A549 (cell line): ENCODE data around the gene TTC31.

Source experiments
- CHD2 ChIP-seq: fragments of 150-350 bp; IDR thresholded peaks from 2 replicates; pipeline ENCODE4 v1.6.1; 2014; ENCODE audit warnings: low read length; ENCODE audit not compliant: partially characterized antibody
- CTCF ChIP-seq: fragments of >200 bp; sonication (Bioruptor Twin); formaldehyde crosslinking; IDR thresholded peaks from 3 replicates; pipeline ENCODE4 v1.5.1; 2016
- EHMT2 ChIP-seq: fragments of 200-600 bp; sonication (generic); IDR thresholded peaks from 2 replicates; pipeline ENCODE4 v1.6.1; 2016; ENCODE audit warnings: antibody characterized with exemption, low read depth, mild to moderate bottlenecking, moderate library complexity
- HDAC2 ChIP-seq: fragments of 200-600 bp; sonication (generic); IDR thresholded peaks from 2 replicates; pipeline ENCODE4 v1.6.1; 2016
- HOXA7 ChIP-seq: fragments of 250-450 bp; sonication (Bioruptor Pico); IDR thresholded peaks from 2 replicates; pipeline ENCODE4 v1.5.0; 2020; ENCODE audit warnings: mild to moderate bottlenecking, moderate library complexity
- PBX3 ChIP-seq: IDR thresholded peaks from 2 replicates; pipeline ENCODE4 v1.6.1; 2012
- POLR2A ChIP-seq: IDR thresholded peaks from 2 replicates; pipeline ENCODE4 v1.6.1; 2012; ENCODE audit warnings: mild to moderate bottlenecking, low read length
- RAD21 ChIP-seq, 2 experiments: fragments of >200 bp in 1 of 2; sonication (Bioruptor Twin) in 1 of 2; formaldehyde crosslinking in 1 of 2; IDR thresholded peaks in 1 of 2; conservative IDR thresholded peaks in 1 of 2; 2 replicates in 1 of 2; 3 replicates in 1 of 2; pipeline ENCODE4 v1.6.1; 2012 to 2018; ENCODE audit warnings: inconsistent platforms in 1 of 2
- TP53 ChIP-seq: fragments of 250-450 bp; sonication (Bioruptor Pico); IDR thresholded peaks from 2 replicates; pipeline ENCODE4 v1.5.0; 2021; ENCODE audit warnings: mild to moderate bottlenecking, moderate library complexity

- TF ChIP-seq POLR2A (no peak), RAD21 (conservative IDR thresholded peaks at IDR 0.05 in 1 of 2, IDR thresholded peaks at IDR 0.05 in 1 of 2) (no peak), CHD2 (no peak), HDAC2 (no peak), CTCF (no peak), TP53 (no peak), EHMT2 (no peak), HOXA7 (CRISPR knock-in tag) (no peak), PBX3 (no peak)
These were observed 18.6 kb downstream of the TTC31 start for GRCh38 chr2:74501335-74502071.
